ENCODE results near the gene FAM25C.
"Not testable (repeated sequence)": the region's sequence is repeated elsewhere in the genome, so short reads cannot be mapped to it uniquely, and the experiment has no call there.

Gene FAM25C

DNA sequence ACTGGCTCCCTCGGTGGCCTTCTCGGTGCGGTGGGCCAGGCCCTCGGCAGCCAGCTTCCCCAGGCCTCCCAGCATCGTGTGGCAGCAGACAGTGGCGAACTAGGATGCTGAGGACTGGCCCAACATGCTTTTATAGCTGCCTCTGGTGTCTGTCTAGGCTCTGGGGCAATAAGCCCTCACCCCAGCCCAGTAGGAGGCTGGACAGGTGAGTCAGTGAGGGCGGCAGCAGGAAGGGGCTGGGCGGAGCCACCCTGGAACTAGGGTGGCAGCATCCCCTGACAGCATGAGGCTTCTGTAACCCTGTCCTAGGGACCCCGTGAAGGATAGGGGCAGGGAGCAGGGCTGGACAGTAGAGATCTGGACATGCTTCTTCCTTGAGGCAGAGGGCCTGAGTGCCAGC lies at the start of gene FAM25C:
TSS of gene FAM25C (minus strand) at position 101 of the 400 bp plus-strand sequence. CDS start at position 75, 26 bp downstream.
- not testable (repeated sequence) for DNase-seq

DNA sequence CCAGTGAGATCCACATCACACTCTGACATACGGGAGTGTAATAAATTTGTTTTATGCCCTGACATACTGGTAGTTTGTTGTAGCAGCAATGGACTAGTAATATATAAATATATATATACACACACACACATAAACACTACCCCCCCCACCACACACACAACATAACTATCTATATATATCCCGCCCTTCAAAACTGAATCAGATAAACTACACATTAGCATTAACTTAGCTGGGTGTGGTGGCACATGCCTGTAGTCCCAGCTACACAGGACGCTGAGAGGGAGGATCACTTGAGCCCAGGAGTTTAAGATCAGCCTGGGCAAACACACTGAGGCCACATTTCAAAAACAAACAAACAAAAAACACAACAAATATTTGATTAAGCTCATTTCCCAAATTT lies 45.0 kb upstream of the FAM25C start:
- DNase-seq = not testable (repeated sequence)

DNA sequence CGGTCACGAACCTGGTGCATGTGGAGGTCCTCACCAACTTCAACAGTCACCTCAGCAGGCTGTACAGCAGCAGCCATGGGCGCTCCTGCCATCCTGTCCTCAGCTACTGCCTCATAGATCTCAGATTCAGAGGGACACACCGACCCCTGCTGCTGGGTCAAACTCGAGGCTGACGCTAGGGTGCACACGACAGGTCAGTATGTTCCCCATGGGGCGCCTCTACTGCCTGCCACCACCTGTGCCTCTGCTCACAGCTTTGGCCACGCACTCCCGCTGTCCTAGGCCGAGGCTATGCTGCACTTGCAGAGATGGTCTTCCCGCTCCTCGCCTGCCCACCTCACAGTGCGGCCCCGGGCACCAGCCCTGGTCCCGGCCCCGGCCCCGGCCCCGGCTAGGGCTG lies 31.8 kb upstream of the FAM25C start:
- DNase-seq = not testable (repeated sequence)

DNA sequence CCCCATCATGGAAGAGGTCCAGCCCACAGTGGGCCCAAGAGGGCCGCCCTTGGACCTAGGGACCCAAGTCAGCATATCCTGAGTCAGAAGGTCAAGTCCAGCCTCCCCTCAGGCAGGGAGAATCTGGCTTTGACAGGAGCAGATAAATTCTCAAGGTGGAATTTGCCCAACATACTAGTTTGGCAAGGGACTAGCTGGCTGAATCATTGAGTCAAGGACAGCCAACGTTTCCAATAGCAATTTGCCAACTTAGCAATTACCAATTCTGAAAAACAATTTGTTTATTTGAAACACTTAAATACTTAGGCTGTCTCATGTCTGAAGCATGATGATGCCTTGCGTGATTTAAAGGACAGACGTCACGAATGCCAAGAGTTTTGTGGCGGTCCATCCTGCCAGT lies 2.7 kb upstream of the FAM25C start:
- not testable (repeated sequence) for DNase-seq

DNA sequence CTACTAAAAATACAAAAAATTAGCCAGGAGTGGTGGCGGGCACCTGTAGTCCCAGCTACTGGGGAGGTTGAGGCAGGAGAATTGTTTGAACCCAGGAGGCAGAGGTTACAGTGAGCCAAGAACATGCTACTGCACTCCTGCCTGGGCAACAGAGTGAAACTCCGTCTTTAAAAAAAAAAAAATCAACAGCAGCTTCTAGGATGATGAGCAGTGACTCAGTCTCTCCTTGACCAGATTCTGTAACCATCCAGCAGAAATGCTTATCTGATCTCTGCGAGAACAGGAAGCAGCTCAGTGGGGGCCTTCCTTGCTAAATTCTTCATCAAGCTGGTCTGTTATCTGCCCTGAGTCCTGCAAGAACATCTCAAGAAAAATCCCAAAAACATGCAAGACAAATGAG lies 5.5 kb downstream of the FAM25C start:
- not testable (repeated sequence) for DNase-seq

DNA sequence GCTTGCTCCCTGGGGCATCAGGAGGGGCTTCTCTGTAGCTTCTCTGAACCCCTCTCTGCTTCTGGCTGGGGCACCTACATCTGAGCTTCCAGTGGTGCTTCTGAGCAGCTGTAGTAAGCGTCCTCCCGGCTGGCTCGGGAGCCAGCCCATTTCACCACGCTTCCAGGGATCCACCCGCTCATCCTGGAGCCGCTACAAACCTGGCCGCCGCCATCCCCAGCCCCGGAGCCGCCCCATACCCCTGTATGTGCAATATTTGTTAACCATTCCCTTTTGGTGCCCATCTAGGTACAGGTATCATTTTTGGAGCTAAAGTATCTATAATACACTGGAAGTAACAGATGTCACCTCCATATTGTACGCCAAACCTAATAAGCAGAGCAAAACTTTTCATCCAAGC lies 7.0 kb downstream of the FAM25C start:
- DNase-seq = not testable (repeated sequence)

DNA sequence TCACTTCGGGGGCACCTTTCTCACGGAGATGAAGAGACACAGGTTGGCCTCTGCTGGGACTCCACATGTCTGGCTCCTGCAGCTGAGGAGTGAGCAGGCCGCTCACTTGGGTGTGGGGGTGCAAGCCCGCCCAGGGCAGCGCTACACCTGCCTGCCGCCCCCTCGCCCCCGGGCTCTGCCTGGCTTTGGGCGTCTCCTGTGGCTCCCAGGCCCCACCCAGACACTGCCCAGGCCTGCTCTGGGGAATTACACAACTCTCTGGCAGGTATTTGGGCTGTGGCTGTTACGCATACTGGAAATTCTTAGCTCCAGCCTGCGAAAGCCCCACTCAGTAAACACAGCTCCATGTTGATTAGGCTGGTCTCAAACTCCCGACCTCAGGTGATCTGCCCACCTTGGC lies 7.9 kb downstream of the FAM25C start:
- DNase-seq = not testable (repeated sequence)

DNA sequence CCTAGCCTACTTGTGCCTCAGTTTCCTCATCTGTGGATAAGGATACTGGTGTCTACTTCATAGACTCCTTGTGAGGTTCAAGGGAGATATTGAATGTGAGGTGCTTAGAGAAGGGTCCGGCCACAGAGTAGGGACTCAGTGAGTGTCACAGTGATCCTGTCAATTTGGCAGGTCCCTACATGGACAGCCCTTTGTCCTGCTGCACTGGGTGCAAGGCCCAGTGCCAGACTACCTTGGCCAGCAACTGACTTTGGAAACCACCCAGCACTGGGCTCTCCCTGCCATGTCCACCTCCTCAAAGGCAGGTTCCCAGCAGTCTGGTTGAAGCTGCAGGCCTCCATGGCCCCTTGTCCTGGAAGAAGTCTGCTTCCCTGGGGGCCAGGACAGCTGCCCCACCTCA lies 9.5 kb downstream of the FAM25C start:
- not testable (repeated sequence) for DNase-seq

DNA sequence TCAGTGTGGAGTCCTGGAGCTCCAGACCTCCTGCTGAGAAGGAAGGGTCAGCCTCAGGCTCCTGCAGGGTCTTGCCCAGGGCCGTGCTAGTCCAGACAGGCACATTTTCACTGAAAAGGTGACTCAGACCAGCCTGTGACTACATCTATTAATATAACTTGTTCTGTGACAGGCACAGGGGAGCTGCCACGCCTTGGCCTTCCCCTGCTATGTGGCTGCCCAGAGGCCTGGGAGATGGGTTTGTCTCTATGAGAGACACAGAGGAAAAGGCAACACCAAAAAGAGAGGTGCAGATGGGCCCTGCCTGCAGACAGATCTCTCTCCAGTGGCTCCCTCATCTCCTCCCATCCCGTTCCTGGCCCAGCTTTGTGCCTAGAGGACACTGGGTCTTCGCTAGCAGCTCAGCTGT lies 10.0 kb downstream of the FAM25C start:
- DNase-seq = not testable (repeated sequence)

DNA sequence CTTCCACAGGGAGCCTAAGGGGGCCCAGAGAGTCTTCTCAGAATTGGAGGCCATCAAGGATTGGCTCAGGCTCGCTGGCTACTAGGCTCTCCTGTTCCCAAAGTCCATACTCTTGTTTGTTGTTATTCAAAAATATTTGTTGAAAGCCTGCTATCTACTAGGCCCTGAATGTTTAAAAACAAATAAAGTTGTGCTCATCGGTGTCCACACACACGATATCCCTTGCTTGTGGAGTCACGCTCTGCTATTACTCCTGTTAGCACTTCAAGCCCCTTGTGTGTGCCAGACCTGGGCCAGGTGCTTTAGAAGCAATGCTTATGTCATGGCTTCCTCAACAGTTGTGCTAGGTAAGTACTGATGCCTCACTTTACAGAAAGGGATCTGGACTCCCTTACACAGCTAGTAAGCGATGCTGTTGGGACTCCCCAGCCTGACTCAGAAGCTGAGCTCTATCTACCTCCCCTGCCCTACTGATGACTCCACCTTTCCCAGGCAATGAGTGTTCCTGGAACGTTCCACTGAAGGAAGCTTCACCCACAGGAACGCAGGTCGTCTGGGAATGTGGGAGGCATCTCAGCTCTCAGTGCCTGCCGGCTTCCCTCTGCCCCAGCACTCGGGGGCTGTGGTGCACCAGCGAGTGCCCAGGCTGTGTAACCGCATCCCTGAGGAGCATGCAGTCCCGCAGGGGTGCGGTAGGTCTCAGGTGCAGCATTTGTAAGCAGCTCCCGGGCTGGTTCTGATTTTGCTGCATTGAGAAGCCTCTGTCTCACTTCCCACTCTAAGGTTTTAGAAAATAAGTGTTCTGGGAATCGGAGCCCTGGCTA lies 10.7 kb downstream of the FAM25C start:
- DNase-seq = not testable (repeated sequence)

DNA sequence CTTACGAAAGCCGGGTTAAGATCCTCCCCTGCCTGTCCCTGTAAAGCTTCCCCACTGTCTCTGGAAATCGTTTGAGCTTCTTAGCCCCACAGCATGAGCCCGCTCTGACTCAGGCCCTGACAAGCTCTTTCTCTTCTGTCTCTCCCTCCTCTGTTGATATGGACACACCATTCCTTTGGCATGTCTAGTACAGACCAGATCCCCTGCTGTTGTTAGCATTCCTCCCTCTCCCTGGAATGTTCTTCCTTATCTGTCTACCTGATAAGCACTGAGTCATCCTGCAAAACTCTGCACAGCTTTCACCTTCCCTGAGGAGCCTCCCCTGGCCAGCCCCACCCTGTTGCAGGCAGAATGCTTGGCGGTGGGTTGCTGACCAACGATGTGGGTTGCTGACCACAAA lies 11.6 kb downstream of the FAM25C start:
- DNase-seq = not testable (repeated sequence)

DNA sequence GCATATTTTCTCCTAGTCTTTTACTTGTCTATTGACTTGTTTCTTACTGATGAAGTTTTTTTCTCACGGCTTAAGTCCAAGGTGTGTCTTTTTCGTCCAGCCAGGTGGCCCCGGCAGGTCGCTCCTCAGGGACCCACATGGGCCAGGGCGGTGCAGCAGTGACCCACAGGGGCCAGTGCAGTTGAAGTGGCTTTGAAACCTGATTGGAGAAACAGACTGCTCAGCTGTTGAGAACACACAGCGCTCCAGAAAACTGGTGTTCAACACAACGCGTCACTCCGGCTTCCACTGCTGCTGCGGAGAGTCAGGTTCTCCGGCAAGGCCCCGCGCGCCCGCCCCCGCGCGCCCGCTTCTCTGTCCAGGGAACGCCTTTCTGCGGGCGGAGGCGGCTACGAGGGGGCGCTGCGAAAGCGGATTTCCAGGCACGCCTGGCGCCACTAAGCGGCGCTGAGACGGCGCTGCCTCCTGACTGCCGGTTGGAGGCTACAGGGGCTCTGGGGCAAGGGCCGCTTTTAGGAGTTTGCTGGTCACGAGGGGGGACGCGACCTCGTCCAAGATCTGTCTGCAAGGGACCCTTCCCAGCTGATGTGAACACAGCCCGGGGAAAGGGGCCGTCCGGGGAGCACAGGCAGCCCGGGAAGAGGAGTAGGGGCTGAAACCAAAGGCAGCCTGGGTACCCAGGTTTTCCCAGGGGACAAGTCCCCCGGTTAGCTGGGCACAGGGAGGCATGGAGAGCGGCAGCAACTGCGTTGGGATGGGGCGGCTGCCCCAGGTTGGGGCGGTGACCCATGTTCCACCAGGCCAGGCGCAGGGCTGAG lies 13.0 kb downstream of the FAM25C start:
- DNase-seq = not testable (repeated sequence)

DNA sequence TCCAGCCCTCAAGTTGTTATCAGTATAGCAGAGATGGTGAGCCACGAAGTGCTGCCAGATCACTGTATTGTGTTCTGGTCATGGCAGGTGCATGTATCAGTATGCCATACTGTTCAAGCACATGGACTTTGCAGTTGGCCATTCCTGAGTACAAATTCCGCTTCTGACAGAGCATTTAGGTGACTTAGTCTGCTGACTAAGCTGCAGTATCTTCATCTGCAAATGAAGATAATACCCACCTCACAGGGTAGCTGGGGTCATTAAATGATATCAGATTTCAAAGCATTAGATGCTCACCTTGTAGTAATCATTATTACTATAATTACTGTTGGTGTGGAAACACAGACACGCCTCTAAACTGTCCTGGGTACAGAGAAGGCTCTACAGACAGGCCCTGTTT lies 24.2 kb downstream of the FAM25C start:
- DNase-seq = not testable (repeated sequence)

DNA sequence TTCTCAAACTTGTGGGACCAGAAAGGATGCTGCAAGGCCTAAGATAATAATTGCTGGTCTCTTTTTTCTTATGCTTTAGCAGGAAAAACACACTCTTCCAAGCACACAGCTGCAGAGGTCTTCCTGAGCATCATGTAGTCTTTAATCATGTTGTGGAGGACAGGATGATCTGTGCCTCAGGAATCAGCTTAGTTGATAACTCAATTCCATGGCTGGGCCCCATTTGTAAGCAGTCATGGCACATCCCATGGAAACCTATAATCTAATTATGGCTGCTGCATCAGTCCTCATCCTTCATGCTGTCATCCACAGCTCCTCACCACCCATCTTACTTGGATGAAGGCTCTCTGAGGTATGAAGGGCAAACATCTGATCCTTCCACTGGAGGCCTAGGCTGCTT lies 26.5 kb downstream of the FAM25C start:
- not testable (repeated sequence) for DNase-seq

DNA sequence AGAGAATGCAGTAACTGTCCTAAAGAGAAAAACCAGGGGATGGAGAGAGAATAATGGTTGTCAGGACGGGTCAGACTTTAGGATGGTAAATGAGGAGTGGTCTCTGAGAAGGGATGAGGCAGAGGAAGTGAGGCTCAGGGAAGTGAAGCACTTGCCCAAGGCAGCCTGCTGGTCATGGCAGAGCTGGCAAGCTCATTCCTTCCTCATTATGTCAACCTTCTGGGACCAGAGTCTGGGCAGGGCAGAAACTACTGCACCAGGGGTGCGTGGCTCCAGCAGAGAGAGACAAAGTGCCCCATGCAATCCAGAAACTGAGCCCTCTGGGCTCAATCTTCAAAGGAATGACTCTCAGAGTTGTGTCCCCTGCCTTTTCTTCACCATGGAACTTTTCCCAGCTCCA lies 27.5 kb downstream of the FAM25C start:
- DNase-seq = not testable (repeated sequence)

DNA sequence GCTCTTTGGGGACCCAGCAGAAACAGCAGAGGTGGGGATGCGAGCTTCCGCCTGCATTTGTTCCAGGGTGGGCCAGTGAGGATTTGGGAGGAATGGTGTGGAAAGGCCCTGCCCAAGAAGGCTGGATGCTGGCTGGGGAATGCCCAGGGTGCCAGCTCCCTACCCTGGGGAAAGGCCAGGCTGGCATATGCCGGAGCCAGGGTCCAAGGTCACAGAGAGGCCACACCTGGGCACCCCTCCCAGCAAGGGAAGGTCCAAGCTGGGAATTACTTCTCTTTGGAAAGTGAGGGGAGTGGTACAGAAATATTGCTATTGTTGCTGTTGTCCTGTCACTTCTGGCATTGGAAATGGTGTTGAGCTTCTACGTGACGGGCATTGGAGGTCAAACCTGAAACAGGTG lies 28.0 kb downstream of the FAM25C start:
- DNase-seq = not testable (repeated sequence)

DNA sequence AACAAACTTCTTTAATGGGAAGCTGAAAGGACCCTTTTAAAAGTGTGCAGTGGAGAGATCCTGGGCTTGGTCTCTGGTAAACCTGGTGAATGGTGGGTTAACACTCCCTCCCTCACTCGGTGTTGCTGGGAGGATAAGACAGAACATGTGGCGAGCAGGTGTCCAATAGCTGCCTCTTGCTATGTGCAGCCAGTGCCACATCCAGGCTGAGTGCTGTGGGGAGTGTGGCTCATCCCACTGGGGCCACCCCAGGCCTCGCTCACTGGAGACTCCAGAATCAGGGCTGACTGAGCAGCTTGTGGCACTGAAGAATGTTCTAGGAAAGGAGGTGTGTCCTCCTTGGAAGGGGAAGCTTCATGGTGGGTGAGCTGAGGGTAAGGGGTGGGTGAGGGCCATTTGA lies 29.5 kb downstream of the FAM25C start:
- not testable (repeated sequence) for DNase-seq

DNA sequence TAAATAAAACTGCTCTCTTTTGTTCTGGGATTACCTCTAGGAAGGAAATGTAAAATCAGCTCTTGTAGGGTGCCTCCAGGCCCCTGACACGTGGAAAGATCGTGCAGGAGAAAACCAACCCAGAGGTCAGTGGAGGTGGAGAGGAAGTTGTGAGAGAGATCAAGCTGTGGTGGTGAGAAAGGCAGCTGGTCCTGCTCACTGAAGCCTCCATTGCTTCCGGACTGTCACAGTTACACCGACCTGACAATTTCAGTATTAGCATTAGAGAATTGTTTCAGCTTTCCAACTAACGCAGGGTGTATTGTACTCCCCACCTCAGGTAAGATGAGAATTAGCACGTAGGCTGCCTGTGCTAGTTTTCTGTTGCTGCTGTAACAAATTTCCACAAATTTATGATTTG lies 30.6 kb downstream of the FAM25C start:
- not testable (repeated sequence) for DNase-seq

DNA sequence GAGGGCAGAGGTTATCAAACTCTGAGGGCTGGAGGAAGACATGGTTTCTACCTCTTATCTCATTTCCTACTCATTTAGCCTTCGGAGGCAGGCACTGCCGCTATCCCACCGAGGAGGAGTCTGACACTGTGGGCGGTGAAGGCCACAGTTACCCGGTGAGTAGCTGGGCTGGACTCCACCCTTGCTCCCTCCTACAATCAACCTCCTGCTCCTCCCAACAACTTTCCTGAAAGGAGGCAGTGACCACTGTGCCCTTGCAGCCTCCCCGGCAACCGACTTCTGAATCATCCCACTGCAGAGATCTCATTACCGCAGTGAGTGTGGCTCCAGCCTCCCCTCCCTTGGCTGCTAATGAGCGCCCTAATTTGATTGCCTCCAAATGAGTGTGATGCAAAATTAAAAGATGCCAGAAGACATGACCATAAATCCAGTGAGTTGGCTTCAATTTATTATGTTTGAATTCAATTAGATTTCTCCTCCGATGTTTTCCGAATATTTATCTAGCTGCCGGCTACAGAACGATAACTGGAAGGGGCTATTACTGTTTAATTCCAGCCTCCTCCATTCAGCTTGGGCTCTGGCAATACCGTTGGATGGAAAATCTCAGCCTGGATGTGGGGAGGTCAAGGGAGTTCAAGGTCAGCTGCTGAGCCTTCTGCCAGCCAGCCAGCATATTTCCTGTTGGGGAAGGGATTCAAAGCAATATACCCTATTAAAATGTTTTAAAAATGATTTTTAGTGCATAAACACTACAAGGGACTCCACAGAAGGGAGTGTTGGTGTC lies 35.1 kb downstream of the FAM25C start:
- not testable (repeated sequence) for DNase-seq

DNA sequence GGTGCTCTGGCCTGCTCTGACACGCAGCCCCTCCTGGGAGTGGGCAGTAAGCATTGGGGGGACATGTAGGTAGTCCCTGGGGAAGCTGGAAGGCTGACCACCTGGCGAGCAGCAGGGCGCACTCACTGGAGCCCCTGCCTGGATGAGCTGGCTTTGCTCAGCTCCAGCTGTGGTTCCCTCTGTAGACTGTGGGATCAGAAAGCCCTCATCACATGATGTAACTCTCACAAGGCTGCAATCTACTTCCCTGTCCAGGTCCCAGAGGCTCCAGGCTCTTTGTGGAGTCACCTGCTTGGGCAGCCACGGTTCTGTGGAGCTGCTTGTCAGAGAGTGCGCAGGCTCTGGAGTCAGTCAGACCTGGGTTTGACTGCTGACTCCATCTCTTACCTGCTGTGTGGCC lies 36.8 kb downstream of the FAM25C start:
- not testable (repeated sequence) for DNase-seq

DNA sequence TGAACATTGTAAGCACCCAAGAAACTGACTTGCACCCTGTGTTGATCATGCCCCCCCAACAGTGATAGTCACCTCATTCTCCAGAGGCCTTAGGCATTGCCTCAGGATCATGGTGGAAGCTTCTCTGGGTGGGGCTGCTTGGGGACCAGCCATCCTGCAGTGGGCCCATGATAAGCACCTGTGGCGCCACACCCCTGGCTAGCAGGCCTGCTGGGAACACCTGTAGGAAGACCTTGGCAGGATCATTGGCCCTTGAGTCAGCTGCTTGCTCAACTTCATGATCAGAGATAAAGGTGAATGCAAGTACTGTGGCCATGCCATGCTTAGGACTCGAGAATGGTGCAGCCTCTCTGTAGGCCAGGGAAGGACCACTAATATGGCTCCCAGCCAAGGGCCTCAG lies 38.9 kb downstream of the FAM25C start:
- DNase-seq = not testable (repeated sequence)

DNA sequence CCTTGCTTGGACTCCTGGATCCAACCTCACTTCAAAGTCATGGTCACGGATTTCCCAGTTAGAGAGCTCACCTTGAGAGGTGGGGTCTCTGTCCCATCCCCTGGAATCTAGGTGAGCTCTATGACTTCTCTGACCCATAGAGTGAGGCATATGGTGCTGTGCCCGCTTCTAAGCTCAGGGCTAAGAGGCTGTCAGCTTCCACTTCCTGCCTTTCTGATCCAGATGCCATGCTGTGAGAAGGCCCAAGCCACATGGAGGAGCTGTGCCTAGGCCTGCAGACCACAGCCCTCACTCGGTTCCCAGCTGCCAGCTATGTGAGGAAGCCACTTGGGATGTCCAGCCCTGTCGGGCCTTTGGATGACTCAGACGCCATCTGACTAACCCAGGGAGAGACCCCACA lies 39.9 kb downstream of the FAM25C start:
- DNase-seq = not testable (repeated sequence)

DNA sequence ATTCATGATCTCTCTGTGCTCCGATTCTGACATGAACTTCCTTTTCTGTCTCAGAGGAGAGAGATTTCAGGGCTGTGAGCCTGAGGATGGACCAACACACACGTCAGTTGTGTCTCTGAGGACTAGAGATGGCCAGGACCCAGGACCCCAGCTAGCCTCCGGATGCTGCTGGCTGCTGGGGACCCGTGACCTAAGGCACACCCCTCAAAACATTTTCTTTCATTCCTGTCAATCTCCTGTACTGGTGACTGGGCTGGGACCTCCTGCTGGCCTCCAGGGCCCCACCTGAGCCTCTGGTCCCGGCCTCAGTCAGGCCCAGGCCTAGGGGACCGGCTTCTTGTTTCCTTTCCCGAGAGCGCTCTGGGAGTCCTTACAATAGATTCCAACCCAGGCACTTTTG lies 42.4 kb downstream of the FAM25C start:
- not testable (repeated sequence) for DNase-seq
